ENCODE measurements around the gene CYP17A1.

DNA sequence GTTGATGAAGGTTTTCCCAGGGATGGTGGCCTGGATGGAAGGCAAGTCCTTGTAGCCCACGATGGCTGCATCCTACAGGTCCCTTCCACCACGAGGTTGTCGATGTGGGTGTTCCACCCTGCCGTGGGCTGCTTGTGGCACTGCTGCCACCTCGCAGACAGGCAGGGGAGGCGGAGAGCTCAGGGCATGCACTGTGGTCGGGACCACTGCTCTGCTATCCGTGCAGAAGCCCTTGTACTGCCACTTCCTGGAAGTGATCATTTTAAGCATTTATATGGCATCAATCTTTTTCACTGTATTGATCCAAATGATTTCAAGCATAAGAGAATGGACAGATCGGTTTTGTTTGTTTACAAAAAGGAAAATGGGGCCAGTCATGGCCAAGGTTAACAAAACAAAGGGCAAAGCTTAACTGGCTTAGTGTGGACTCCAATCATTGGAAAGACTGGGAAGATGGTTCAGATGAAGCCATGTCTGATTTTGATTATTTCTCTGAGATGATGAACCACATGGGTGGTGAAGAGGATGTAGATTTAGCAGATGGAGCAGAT is 8.2 kb upstream of the CYP17A1 start:
- no peak for TF ChIP-seq POLR2AphosphoS5 (IDR thresholded peaks at IDR 0.05)
- TF ChIP-seq, protein P1, sequence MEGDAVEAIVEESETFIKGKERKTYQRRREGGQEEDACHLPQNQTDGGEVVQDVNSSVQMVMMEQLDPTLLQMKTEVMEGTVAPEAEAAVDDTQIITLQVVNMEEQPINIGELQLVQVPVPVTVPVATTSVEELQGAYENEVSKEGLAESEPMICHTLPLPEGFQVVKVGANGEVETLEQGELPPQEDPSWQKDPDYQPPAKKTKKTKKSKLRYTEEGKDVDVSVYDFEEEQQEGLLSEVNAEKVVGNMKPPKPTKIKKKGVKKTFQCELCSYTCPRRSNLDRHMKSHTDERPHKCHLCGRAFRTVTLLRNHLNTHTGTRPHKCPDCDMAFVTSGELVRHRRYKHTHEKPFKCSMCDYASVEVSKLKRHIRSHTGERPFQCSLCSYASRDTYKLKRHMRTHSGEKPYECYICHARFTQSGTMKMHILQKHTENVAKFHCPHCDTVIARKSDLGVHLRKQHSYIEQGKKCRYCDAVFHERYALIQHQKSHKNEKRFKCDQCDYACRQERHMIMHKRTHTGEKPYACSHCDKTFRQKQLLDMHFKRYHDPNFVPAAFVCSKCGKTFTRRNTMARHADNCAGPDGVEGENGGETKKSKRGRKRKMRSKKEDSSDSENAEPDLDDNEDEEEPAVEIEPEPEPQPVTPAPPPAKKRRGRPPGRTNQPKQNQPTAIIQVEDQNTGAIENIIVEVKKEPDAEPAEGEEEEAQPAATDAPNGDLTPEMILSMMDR (IDR thresholded peaks at IDR 0.05): no peak
- no peak for TF ChIP-seq EP300 (IDR thresholded peaks at IDR 0.05)

Data from sigmoid colon (tissue), 4 donors.